ENCODE data around the gene YTHDF1.

YTHDF1 gene

GRCh38 chr20:63181226-63181625 is 34.7 kb downstream of the YTHDF1 start:
- TF ChIP-seq JUND (IDR thresholded peaks at IDR 0.05; ENCODE audit: low read depth) = no peak
- DNase-seq (ENCODE audit: low read depth in 1 of 2, low spot score in 1 of 2) = no peak
- in situ Hi-C loops (cut with HindIII; ENCODE audit: low pct_unique_long_range_greater_than_20kb, low sequenced_read_pairs) = no loop called here

- in situ Hi-C loops (cut with HindIII; ENCODE audit: low pct_unique_long_range_greater_than_20kb, low sequenced_read_pairs) = no loop called here
- DNase-seq (ENCODE audit: low read depth in 1 of 2, low spot score in 1 of 2) = no peak
- no peak for TF ChIP-seq JUND (IDR thresholded peaks at IDR 0.05; ENCODE audit: low read depth)
Measured at GRCh38 chr20:63180569-63181185, 35.3 kb downstream of the YTHDF1 start.

GRCh38 chr20:63179687-63180568 is 36.0 kb downstream of the YTHDF1 start:
- no peak for DNase-seq (ENCODE audit: low read depth in 1 of 2, low spot score in 1 of 2)
- no peak for TF ChIP-seq JUND (IDR thresholded peaks at IDR 0.05; ENCODE audit: low read depth)
- in situ Hi-C loops (cut with HindIII; ENCODE audit: low pct_unique_long_range_greater_than_20kb, low sequenced_read_pairs) = no loop called here

GRCh38 chr20:63178889-63179686 is 36.8 kb downstream of the YTHDF1 start:
- in situ Hi-C loops (cut with HindIII; ENCODE audit: low pct_unique_long_range_greater_than_20kb, low sequenced_read_pairs) = no loop called here
- TF ChIP-seq JUND (IDR thresholded peaks at IDR 0.05; ENCODE audit: low read depth) = no peak
- peak; percentile 71 to 83 for DNase-seq (ENCODE audit: low read depth in 1 of 2, low spot score in 1 of 2)

- no peak for DNase-seq (ENCODE audit: low read depth in 1 of 2, low spot score in 1 of 2)
- no peak for TF ChIP-seq JUND (IDR thresholded peaks at IDR 0.05; ENCODE audit: low read depth)
- in situ Hi-C loops (cut with HindIII; ENCODE audit: low pct_unique_long_range_greater_than_20kb, low sequenced_read_pairs) = no loop called here
Measured at GRCh38 chr20:63178446-63178820, 37.5 kb downstream of the YTHDF1 start.

- in situ Hi-C loops (cut with HindIII; ENCODE audit: low pct_unique_long_range_greater_than_20kb, low sequenced_read_pairs) = no loop called here
- no peak for TF ChIP-seq JUND (IDR thresholded peaks at IDR 0.05; ENCODE audit: low read depth)
- DNase-seq (ENCODE audit: low read depth in 1 of 2, low spot score in 1 of 2) = no peak
Measured at GRCh38 chr20:63177785-63178445, 38.0 kb downstream of the YTHDF1 start.

GRCh38 chr20:63177134-63177784 is 38.7 kb downstream of the YTHDF1 start:
- TF ChIP-seq JUND (IDR thresholded peaks at IDR 0.05; ENCODE audit: low read depth) = no peak
- no peak for DNase-seq (ENCODE audit: low read depth in 1 of 2, low spot score in 1 of 2)
- in situ Hi-C loops (cut with HindIII; ENCODE audit: low pct_unique_long_range_greater_than_20kb, low sequenced_read_pairs) = no loop called here

GRCh38 chr20:63176427-63177133 is 39.4 kb downstream of the YTHDF1 start:
- TF ChIP-seq JUND (IDR thresholded peaks at IDR 0.05; ENCODE audit: low read depth) = no peak
- in situ Hi-C loops (cut with HindIII; ENCODE audit: low pct_unique_long_range_greater_than_20kb, low sequenced_read_pairs) = no loop called here
- DNase-seq (ENCODE audit: low read depth in 1 of 2, low spot score in 1 of 2) = peak in 1 of 2 experiments; percentile 42

- in situ Hi-C loops (cut with HindIII; ENCODE audit: low pct_unique_long_range_greater_than_20kb, low sequenced_read_pairs) = no loop called here
- peak; percentile 59 to 62 for DNase-seq (ENCODE audit: low read depth in 1 of 2, low spot score in 1 of 2)
- TF ChIP-seq JUND (IDR thresholded peaks at IDR 0.05; ENCODE audit: low read depth) = no peak
Measured at GRCh38 chr20:63176034-63176426, 39.9 kb downstream of the YTHDF1 start.

- no peak for DNase-seq (ENCODE audit: low read depth in 1 of 2, low spot score in 1 of 2)
- TF ChIP-seq JUND (IDR thresholded peaks at IDR 0.05; ENCODE audit: low read depth) = no peak
- in situ Hi-C loops (cut with HindIII; ENCODE audit: low pct_unique_long_range_greater_than_20kb, low sequenced_read_pairs) = no loop called here
Measured at GRCh38 chr20:63175038-63175895, 40.7 kb downstream of the YTHDF1 start.

Measured in T47D (cell line).